GM19099 (cell line): Measurements from ENCODE around the gene ARPC4.

Experiments
- POLR2A ChIP-seq: IDR thresholded peaks from 3 replicates; pipeline ENCODE4 v1.6.1; 2011; ENCODE audit warnings: low read depth; ENCODE audit not compliant: insufficient read length; ENCODE audit errors: extremely low read depth

The ARPC4 gene

GRCh38 chr3:9825451-9826040 lies 32.7 kb downstream of the ARPC4 start:
- TF ChIP-seq POLR2A: no peak

DNA sequence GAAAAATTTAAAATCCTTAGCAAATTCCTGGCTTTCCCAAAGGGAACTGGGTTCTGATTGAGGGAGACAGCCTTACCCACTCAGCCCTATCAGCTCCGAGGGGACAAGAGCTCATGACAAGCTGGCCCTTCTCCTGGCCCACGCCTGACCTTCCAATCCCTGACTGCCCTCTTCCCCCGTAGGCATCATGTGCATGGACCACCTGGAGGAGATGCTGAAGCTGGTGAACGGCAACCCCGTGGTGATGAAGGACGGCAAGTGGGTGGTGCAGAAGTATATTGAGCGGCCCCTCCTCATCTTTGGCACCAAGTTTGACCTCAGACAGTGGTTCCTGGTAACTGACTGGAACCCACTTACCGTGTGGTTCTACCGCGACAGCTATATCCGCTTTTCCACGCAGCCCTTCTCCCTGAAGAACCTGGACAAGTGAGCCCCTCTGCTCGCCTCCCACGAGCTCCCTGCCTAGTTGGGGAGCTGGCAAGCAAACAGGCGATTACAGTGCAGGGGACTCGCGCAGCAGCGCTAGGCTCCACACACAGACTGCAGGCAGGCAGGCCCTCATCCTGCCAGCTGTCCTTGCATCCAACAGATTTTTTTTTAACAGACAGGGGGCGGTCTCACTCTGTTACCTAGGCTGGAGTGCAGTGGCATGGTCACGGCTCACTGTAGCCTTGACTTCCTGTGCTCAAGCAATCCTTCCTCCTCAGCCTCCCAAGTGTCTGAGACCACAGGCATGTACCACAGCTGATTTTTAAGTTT lies 34.1 kb downstream of the ARPC4 start:
- TF ChIP-seq POLR2A: no peak

DNA sequence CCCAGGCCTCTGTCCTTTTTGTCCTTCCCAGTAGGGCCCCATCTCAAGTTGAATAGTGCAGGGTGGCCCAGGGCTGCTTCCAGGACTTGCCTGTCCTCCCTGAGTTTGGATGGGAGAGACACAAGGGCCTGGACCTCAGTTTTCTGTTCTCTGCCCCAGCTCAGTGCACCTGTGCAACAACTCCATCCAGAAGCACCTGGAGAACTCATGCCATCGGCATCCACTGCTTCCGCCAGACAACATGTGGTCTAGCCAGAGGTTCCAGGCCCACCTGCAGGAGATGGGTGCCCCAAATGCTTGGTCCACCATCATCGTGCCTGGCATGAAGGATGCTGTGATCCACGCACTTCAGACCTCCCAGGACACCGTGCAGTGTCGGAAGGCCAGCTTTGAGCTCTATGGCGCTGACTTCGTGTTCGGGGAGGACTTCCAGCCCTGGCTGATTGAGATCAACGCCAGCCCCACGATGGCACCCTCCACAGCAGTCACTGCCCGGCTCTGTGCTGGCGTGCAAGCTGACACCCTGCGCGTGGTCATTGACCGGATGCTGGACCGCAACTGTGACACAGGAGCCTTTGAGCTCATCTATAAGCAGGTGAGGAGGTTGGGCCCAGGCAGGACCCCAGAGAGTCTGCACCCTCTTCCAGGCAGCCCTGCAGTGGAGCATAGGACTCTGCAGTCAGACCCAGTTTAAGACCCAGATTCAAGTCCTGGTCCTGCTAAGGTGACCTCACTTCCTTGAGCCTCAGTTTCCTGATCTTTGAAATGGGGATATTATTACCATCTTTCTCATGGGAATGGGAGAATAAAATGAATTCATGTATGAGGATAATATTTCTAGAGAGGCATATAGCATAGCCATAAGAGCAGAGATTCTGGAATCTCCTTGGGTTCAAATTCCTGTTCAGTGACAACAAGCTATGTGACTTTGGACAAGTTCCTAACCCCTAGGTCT lies 36.2 kb downstream of the ARPC4 start:
- no peak for TF ChIP-seq POLR2A

GRCh38 chr3:9831253-9831652 lies 38.4 kb downstream of the ARPC4 start:
- TF ChIP-seq POLR2A: no peak

DNA sequence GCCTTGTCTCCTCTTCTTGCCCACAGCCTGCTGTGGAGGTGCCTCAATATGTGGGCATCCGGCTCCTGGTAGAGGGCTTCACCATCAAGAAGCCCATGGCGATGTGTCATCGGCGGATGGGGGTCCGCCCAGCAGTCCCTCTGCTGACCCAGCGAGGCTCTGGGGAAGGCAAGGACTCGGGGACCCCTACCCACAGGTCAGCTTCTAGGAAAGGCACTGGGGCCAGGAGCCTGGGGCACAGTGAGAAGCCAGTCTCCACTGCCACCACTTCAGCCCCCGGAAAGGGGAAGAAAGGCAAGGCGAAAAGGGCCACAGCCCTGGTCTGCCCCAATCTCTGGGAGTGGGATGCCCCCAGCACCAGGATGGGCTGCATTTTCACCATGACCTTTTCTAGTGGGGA lies 40.2 kb downstream of the ARPC4 start:
- no peak for TF ChIP-seq POLR2A

DNA sequence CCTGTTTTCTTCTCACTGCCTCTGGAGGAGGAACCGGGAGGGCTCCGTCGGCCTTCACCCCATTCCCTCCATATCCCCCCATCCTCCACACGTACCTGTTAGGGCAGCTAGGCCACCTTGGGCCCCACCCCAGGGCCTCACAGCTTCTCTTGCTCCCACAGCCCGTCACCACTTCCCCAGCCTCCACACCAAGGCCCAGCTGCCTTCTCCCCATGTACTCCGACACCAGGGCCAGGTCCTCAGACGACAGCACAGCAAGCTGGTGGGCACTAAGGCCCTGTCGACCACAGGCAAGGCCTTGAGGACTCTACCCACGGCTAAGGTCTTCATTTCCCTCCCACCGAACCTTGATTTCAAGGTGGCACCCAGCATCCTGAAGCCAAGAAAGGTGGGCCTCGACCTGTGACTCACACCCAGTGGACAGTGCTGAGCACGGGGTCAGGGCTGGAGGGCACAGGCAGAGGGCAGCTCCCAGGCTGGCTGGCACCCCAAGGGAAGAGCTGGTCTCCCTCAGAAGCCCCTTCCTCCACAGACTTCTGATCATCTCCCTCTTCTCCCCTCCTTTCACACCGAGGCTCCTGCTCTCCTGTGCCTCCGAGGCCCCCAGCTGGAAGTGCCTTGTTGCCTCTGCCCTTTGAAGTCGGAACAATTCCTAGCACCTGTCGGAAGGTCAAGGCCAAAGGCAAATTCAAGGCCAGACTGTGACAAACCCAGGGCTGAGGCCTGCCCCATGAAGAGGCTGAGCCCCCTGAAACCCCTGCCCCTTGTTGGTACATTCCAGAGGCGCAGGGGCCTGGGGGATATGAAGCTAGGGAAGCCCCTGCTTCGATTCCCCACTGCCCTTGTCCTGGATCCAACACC lies 41.9 kb downstream of the ARPC4 start:
- no peak for TF ChIP-seq POLR2A

DNA sequence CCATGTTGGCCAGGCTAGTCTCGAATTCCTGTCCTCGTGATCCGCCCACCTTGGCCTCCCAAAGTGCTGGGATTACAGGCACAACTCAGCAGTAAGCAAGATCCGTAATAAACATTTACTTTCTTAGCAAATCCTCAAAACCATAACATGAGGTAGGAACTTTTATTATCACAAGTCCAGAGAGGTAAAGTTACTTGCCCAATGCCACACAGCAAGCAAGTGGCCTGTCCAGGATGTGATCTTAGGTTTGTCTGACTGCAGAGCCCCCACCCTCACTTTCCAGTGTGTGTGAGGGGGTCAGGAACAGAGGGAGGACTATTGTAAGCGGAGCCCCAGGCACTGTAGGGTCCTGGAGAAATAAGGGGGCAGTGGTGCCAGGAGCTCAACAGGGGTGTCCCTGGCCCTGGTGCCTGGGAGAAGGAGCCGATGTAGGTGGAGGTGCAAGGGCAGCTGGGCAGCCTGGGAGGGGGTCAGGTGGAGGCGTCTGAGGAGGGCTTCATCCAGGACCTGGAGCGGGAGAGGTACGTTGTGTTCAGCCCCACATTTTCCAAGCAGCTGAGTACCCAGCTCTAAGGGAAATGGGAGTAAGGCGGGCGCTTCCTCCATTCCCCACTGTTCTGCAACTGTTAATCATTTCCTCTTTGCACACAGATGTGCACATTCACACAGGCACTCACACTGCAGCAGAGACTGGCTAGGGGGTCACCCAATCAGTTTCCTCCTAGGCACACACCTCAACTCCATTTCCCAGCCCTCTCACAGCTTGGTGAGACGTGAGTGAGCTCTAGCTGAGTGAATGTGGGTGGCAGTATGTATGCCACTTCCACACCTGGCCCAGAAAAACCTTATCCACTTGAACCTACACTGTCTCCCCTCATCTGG lies 45.1 kb downstream of the ARPC4 start:
- no peak for TF ChIP-seq POLR2A

DNA sequence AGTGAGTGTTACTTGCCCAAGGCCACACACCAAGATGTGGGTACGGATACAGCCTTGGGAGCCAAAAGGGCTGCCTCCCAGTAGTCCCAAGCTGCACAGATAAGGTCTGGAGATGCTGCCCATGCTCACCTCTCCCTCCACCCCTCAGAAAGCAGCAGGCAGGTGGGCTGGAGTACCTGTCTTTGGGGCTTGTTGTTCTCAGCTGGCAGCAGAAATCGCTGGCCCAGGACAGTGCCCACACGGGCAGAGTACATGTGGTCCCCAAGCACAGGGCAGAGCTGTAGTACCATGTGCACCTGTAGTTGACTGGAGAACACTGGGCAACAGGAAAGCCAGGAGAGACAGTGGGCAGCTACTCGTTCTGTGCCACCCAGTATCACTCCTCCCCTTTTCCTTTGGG lies 46.0 kb downstream of the ARPC4 start:
- TF ChIP-seq POLR2A: no peak

DNA sequence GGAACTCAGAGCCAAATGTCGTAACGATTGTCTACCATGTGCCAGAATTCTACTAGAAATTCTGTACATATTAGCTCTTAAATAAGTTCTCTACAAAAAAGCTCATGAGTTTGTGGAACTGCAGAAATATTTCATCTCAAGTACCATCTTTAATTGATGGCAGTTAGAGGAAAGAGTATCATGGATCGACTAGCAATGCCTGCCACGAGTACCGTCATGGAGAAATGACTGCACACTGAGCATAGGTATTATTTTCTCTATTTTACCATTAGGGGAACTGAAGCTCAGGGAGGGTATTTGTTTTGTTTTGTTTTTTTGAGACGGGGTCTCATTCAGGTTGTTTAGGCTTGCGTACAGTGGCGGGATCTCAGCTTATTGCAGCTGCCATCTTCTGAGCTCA lies 48.1 kb downstream of the ARPC4 start:
- TF ChIP-seq POLR2A: no peak

DNA sequence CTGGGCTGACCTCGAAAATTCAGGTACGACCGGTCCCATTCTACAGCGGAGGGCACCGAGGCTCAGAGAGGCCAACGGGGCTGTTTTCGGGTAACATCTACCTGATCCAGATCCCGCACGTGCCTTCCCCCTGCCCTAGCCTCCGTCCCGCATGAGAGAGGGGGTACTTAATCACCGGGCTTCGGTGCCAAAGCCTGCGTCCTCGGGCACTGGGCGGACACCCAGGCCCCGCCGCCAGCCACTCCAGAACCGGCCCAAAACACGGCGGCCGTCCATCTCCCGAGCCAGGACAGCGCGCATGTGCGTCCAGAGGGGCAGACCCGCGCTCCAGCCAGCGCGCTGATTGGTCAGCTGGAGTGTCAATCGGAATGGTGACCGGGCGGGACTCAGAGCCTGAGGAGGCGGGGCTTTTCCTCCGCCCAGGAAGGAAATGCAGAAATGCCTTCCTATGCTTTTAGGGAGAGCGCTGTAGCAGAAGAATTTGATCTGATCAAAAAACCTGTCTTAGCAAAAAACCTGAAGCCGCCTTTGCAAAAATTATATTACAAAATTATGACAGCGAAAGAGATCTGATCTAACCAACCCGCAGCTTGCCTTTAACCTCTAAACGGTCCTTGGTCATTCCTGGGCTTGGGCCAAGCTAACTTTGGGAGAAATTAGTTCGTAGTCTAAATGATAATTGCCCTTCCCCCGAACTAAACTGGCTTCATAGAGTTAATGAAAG lies 51.0 kb downstream of the ARPC4 start, which contains the start of gene RPUSD3:
Gene RPUSD3, minus strand, starts transcription at position 294 of the 724 bp plus-strand sequence. Its CDS starts 18 bp downstream, at position 276.
- peak; percentile 79 for TF ChIP-seq POLR2A

GRCh38 chr3:9846231-9846630 lies 53.3 kb downstream of the ARPC4 start:
- no peak for TF ChIP-seq POLR2A

- TF ChIP-seq POLR2A: no peak
These were observed 54.1 kb downstream of the ARPC4 start for GRCh38 chr3:9846931-9847488.

DNA sequence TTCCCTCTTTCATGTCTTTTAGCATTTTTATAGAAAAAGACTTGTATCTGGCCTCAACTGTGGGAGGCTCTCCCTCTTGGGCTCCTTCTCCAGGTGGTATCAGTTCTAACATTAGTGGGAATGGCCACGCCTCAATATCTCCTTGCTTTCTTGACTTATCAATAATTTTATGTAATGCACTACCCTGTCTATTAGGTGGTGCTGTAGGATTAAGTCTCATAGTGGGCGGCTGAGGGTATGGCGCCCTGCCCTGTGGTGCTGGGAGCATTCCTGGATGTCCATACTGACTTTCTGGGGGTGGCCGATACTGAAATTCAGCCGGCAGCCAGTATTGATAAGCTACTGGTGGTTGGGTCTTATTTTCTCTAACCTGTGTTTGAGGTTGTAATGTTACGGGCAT lies 59.6 kb downstream of the ARPC4 start:
- TF ChIP-seq POLR2A: no peak
